Measurements from ENCODE around the gene EBF3. TPM values are rescaled to one million over a fixed set of nuclear protein-coding genes. Genes with fewer than 3 reads are reported as not detected.

EBF3 gene
- total and polyA plus RNA-seq, 9 of the 15 experiments (the other 6 are each of a cell fraction or from before 2014, with no cell fraction given), result not detected

GRCh38 chr10:129926066-129927055 lies 37.7 kb downstream of the EBF3 start (continued):
- TF ChIP-seq ETS1 (conservative IDR thresholded peaks at IDR 0.05; ENCODE audit: control insufficient read depth, low read depth, low read length) (no peak), NFATC3 (IDR thresholded peaks at IDR 0.05) (no peak), IRF9 (tag; IDR thresholded peaks at IDR 0.05) (no peak)

- Histone ChIP-seq H3K4me2 (ENCODE audit: insufficient read depth, low read length) (no peak overlapping the region), H2AFZ (ENCODE audit: low read depth, low read length) (no peak overlapping the region), H4K20me1 (replicated peaks; ENCODE audit: control insufficient read depth, insufficient read depth, low read length) (no peaks in the 10 kb centered on the region), H3K27ac (ENCODE audit: extremely low read depth, low read depth, low read length) (no peak overlapping the region), H3K36me3 (ENCODE audit: control insufficient read depth, insufficient read depth, low read length) (no peaks in the 10 kb centered on the region), H3K4me1 (replicated peaks in 1 of 2; ENCODE audit: control insufficient read depth in 2 of 2, insufficient read depth in 2 of 2, low read length in 2 of 2) (no peaks in the 10 kb centered on the region), H3K4me3 (no peak overlapping the region), H3K9me3 (replicated peaks; ENCODE audit: control insufficient read depth, insufficient read depth, low read depth, low read length) (no peaks in the 10 kb centered on the region), H3K79me2 (ENCODE audit: control insufficient read depth, insufficient read depth, low read length) (no peaks in the 10 kb centered on the region), H3K27me3 (ENCODE audit: control insufficient read depth in 2 of 2, insufficient read depth in 2 of 2, low read length in 2 of 2) (peaks cover 0 to 21% of the 10 kb centered on the region in 2 experiments; a peak in 2 of 5 replicates), H3K9ac (ENCODE audit: insufficient read depth in 1 of 2, low read depth in 2 of 2, low read length in 2 of 2) (no peak overlapping the region), H3K9me1 (ENCODE audit: control insufficient read depth, insufficient read depth, low read length) (no peaks in the 10 kb centered on the region)
- no TSS peak for BruUV-seq (replicated peaks)
- FAIRE-seq (no peak), ATAC-seq (no peak), DNase-seq (ENCODE audit: extremely low read depth in 1 of 4, low spot score in 3 of 4) (no peak)
- POLR2A ChIA-PET, result interaction anchor here (0.6 kb wide), 1 partner anchor 106 kb away, joined by 3 read pairs; no protein-coding TSS in a partner anchor
- 9% methylated on average over 12 of the region's 16 CpGs for WGBS (ENCODE audit: insufficient coverage, low coverage, missing lambda C conversion rate)
- CTCF ChIA-PET (ENCODE audit: low intra/inter-chr PET ratio), result no interaction called here
- in situ Hi-C loops (cut with MboI) (no loop called here), intact Hi-C loops (cut with micrococcal nuclease) (no loop called here)
- TF ChIP-seq ZNF197 (CRISPR knock-in tag; IDR thresholded peaks at IDR 0.05; ENCODE audit: low read depth) (no peak), HDAC3 (IDR thresholded peaks at IDR 0.05; ENCODE audit: borderline replicate concordance, partially characterized antibody) (no peak), ZNF445 (CRISPR knock-in tag; IDR thresholded peaks at IDR 0.05; ENCODE audit: low read depth) (no peak), FOXK2 (conservative IDR thresholded peaks at IDR 0.05 in 1 of 2, IDR thresholded peaks at IDR 0.05 in 1 of 2; ENCODE audit: low read depth in 2 of 2) (no peak), NFXL1 (CRISPR knock-in tag; IDR thresholded peaks at IDR 0.05) (no peak), FOXM1 (IDR thresholded peaks at IDR 0.05; ENCODE audit: low read depth) (no peak), FOXM1 (CRISPR knock-in tag; IDR thresholded peaks at IDR 0.05; ENCODE audit: low read depth) (no peak), CXXC5 (CRISPR knock-in tag; IDR thresholded peaks at IDR 0.05) (no peak), ZBTB1 (CRISPR knock-in tag; IDR thresholded peaks at IDR 0.05; ENCODE audit: borderline replicate concordance, low read depth) (no peak), HINFP (tag; conservative IDR thresholded peaks at IDR 0.05; ENCODE audit: low read depth) (no peak), FOXA1 (IDR thresholded peaks at IDR 0.05; ENCODE audit: borderline replicate concordance) (no peak)
Measured at GRCh38 chr10:129924375-129925085, 39.5 kb downstream of the EBF3 start.
